ENCODE results near the gene INPP5B. TPM values are rescaled to one million over a fixed set of nuclear protein-coding genes. Genes with fewer than 3 reads are reported as not detected.

Gene INPP5B
- total and polyA plus RNA-seq, 10 of the 15 experiments (the other 5 are each of a cell fraction or from before 2014, with no cell fraction given) = 10.9 to 54.4 (median 26.9) TPM

GRCh38 chr1:37867784-37868183, 79.1 kb downstream of the INPP5B start:
- WGBS (ENCODE audit: insufficient coverage, insufficient replicate concordance, low lambda C conversion rate, missing lambda C conversion rate) = 98% methylated on average over 6 of the region's 6 CpGs
- H3K4me1 ChIP-seq (ENCODE audit: control insufficient read depth, insufficient read depth, low read length) = no peaks in the 10 kb centered on the region
- ChIA-PET POLR2A (no interaction called here), SMC1A (ENCODE audit: uncharacterized antibody, unreplicated experiment) (no interaction called here), RAD21 (ENCODE audit: unreplicated experiment) (no interaction called here), CTCF (no interaction called here)
- no peak overlapping the region for H2AFZ ChIP-seq (ENCODE audit: control insufficient read depth, low read depth, low read length)
- no peak overlapping the region for H3K4me2 ChIP-seq (ENCODE audit: control insufficient read depth, insufficient read depth)
- no peaks in the 10 kb centered on the region for H3K27me3 ChIP-seq (replicated peaks in 1 of 2; ENCODE audit: control insufficient read depth in 2 of 2, insufficient read depth in 2 of 2, low read length in 1 of 2)
- TF ChIP-seq BMI1 (IDR thresholded peaks at IDR 0.05; ENCODE audit: borderline replicate concordance) (no peak), POLR2AphosphoS2 (IDR thresholded peaks at IDR 0.05; ENCODE audit: low read depth, low read length) (no peak), HDAC6 (IDR thresholded peaks at IDR 0.05; ENCODE audit: unreplicated experiment) (no peak)
- TF ChIP-seq, protein P1, sequence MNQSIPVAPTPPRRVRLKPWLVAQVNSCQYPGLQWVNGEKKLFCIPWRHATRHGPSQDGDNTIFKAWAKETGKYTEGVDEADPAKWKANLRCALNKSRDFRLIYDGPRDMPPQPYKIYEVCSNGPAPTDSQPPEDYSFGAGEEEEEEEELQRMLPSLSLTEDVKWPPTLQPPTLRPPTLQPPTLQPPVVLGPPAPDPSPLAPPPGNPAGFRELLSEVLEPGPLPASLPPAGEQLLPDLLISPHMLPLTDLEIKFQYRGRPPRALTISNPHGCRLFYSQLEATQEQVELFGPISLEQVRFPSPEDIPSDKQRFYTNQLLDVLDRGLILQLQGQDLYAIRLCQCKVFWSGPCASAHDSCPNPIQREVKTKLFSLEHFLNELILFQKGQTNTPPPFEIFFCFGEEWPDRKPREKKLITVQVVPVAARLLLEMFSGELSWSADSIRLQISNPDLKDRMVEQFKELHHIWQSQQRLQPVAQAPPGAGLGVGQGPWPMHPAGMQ (IDR thresholded peaks at IDR 0.05; ENCODE audit: borderline replicate concordance) = no peak
- TF ChIP-seq, protein P2, sequence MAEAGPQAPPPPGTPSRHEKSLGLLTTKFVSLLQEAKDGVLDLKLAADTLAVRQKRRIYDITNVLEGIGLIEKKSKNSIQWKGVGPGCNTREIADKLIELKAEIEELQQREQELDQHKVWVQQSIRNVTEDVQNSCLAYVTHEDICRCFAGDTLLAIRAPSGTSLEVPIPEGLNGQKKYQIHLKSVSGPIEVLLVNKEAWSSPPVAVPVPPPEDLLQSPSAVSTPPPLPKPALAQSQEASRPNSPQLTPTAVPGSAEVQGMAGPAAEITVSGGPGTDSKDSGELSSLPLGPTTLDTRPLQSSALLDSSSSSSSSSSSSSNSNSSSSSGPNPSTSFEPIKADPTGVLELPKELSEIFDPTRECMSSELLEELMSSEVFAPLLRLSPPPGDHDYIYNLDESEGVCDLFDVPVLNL (IDR thresholded peaks at IDR 0.05; ENCODE audit: low read depth, low read length) = no peak
- TF ChIP-seq, protein P3, sequence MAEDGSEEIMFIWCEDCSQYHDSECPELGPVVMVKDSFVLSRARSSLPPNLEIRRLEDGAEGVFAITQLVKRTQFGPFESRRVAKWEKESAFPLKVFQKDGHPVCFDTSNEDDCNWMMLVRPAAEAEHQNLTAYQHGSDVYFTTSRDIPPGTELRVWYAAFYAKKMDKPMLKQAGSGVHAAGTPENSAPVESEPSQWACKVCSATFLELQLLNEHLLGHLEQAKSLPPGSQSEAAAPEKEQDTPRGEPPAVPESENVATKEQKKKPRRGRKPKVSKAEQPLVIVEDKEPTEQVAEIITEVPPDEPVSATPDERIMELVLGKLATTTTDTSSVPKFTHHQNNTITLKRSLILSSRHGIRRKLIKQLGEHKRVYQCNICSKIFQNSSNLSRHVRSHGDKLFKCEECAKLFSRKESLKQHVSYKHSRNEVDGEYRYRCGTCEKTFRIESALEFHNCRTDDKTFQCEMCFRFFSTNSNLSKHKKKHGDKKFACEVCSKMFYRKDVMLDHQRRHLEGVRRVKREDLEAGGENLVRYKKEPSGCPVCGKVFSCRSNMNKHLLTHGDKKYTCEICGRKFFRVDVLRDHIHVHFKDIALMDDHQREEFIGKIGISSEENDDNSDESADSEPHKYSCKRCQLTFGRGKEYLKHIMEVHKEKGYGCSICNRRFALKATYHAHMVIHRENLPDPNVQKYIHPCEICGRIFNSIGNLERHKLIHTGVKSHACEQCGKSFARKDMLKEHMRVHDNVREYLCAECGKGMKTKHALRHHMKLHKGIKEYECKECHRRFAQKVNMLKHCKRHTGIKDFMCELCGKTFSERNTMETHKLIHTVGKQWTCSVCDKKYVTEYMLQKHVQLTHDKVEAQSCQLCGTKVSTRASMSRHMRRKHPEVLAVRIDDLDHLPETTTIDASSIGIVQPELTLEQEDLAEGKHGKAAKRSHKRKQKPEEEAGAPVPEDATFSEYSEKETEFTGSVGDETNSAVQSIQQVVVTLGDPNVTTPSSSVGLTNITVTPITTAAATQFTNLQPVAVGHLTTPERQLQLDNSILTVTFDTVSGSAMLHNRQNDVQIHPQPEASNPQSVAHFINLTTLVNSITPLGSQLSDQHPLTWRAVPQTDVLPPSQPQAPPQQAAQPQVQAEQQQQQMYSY (CRISPR knock-in tag; IDR thresholded peaks at IDR 0.05) = no peak
- BruUV-seq (replicated peaks) = no TSS peak
- H3K79me2 ChIP-seq (ENCODE audit: control insufficient read depth, insufficient read depth, low read length) = no peaks in the 10 kb centered on the region
- FAIRE-seq (no peak), DNase-seq (ENCODE audit: low read depth, low spot score) (no peak), ATAC-seq (no peak)
- no peak overlapping the region for H3K27ac ChIP-seq (ENCODE audit: control insufficient read depth, insufficient read depth)
- no peak overlapping the region for H3K9ac ChIP-seq (ENCODE audit: control insufficient read depth, insufficient read depth, low read length)
- H4K20me1 ChIP-seq (ENCODE audit: control insufficient read depth, insufficient read depth) = no peaks in the 10 kb centered on the region
- in situ Hi-C loops (cut with MboI) (no loop called here), intact Hi-C loops (cut with micrococcal nuclease; ENCODE audit: unreplicated experiment) (no loop called here)
- H3K9me3 ChIP-seq (replicated peaks; ENCODE audit: control insufficient read depth, insufficient read depth, low read length) = no peaks in the 10 kb centered on the region
- peaks cover 12 to 26% of the 10 kb centered on the region in 2 experiments for H3K36me3 ChIP-seq (ENCODE audit: control insufficient read depth in 2 of 2, insufficient read depth in 2 of 2, low read length in 1 of 2)
- H3K4me3 ChIP-seq = no peak overlapping the region
